Calu3 (cell line): Measurements from ENCODE around the gene ZBTB16. TPM values are rescaled to one million over a fixed set of nuclear protein-coding genes. Genes with fewer than 3 reads are reported as not detected.

Source experiments
- BruUV-seq: library from RNA; stranded (reverse); fragments of 400-500 nt; replicated peaks from 2 replicates; lab custom pipeline; 2021; lab: Mats Ljungman, UMichigan
- CTCF ChIA-PET: fragments of 300-600 bp; sonication (Branson Sonifier 250); formaldehyde crosslinking; loops from one replicate; lab custom pipeline; 2022; ENCODE audit warnings: antibody characterized with exemption; lab: Charles Lee
- DNase-seq: peaks from one replicate; pipeline ENCODE4 v3.0.0; 2022
- H3K27ac Mint-ChIP-seq: one replicate; pipeline ENCODE4 v1.8.0; 2022; ENCODE audit warnings: mixed read lengths; ENCODE audit not compliant: unreplicated experiment
- H3K27me3 Mint-ChIP-seq: one replicate; pipeline ENCODE4 v1.8.0; 2022; ENCODE audit warnings: mixed read lengths; ENCODE audit not compliant: unreplicated experiment
- H3K36me3 Mint-ChIP-seq: one replicate; pipeline ENCODE4 v1.8.0; 2022; ENCODE audit warnings: mild to moderate bottlenecking, moderate library complexity, mixed read lengths; ENCODE audit not compliant: insufficient read depth, unreplicated experiment
- H3K4me1 Mint-ChIP-seq: one replicate; pipeline ENCODE4 v1.8.0; 2022; ENCODE audit warnings: mild to moderate bottlenecking, low read depth, mixed read lengths; ENCODE audit not compliant: unreplicated experiment
- H3K4me3 Mint-ChIP-seq: one replicate; pipeline ENCODE4 v1.8.0; 2022; ENCODE audit warnings: mild to moderate bottlenecking, low read depth, moderate library complexity, mixed read lengths; ENCODE audit not compliant: unreplicated experiment
- H3K9me3 Mint-ChIP-seq: one replicate; pipeline ENCODE4 v1.8.0; 2022; ENCODE audit warnings: low read depth, mixed read lengths; ENCODE audit not compliant: unreplicated experiment
- CTCF ChIP-seq: fragments of 200-600 bp; IDR thresholded peaks from one replicate; pipeline ENCODE4 v1.8.0; 2022; ENCODE audit warnings: antibody characterized with exemption; ENCODE audit not compliant: unreplicated experiment
- intact Hi-C: fragments of 100-400 bp; cut with micrococcal nuclease; formaldehyde crosslinking; loops from one replicate; pipeline ENCODE4 v1.10.0; 2022; ENCODE audit not compliant: unreplicated experiment
- total RNA-seq: library from RNA; stranded (reverse); gene quantifications from 2 replicates; pipeline ENCODE4 v1.2.3, GENCODE V29; 2022

Gene ZBTB16
- total RNA-seq, 1 experiment from 2014 or later, result not detected

- DNase-seq, result no peak
- intact Hi-C loops, result loop anchor here (5.0 kb wide), 1 partner anchor 142 kb away; no protein-coding TSS in a partner anchor
- no TSS peak for BruUV-seq
- CTCF ChIA-PET, result no interaction called here
- H3K9me3 Mint-ChIP-seq, result no peaks in the 10 kb centered on the region
- no peaks in the 10 kb centered on the region for H3K36me3 Mint-ChIP-seq
- peaks cover 74% of the 10 kb centered on the region for H3K27me3 Mint-ChIP-seq
- no peak overlapping the region for H3K4me3 Mint-ChIP-seq
- H3K4me1 Mint-ChIP-seq, result no peaks in the 10 kb centered on the region
- no peak overlapping the region for H3K27ac Mint-ChIP-seq
- TF ChIP-seq CTCF, result no peak
These were observed 24.6 kb upstream of the ZBTB16 start for GRCh38 chr11:114034956-114035355.

- intact Hi-C loops, result loop anchor here (2.0 to 5.0 kb wide), 2 partner anchors 141 to 227 kb away; no protein-coding TSS in a partner anchor
- CTCF ChIA-PET, result no interaction called here
- peak; percentile 69 for DNase-seq
- H3K9me3 Mint-ChIP-seq, result no peaks in the 10 kb centered on the region
- H3K4me1 Mint-ChIP-seq, result no peaks in the 10 kb centered on the region
- no peaks in the 10 kb centered on the region for H3K36me3 Mint-ChIP-seq
- peaks cover 60% of the 10 kb centered on the region for H3K27me3 Mint-ChIP-seq
- no peak overlapping the region for H3K27ac Mint-ChIP-seq
- no TSS peak for BruUV-seq
- peak; percentile 26 for TF ChIP-seq CTCF
- peak overlapping the region; percentile 55 for H3K4me3 Mint-ChIP-seq
These were observed 23.2 kb upstream of the ZBTB16 start for GRCh38 chr11:114036147-114036811.

- Mint-ChIP-seq H3K9me3 (no peaks in the 10 kb centered on the region), H3K27me3 (peaks cover 54% of the 10 kb centered on the region), H3K27ac (no peak overlapping the region), H3K36me3 (no peaks in the 10 kb centered on the region), H3K4me1 (no peaks in the 10 kb centered on the region), H3K4me3 (no peak overlapping the region)
- TF ChIP-seq CTCF, result no peak
- DNase-seq, result no peak
- intact Hi-C loops, result loop anchor here (2.0 to 5.0 kb wide), 2 partner anchors 140 to 226 kb away; no protein-coding TSS in a partner anchor
- CTCF ChIA-PET, result no interaction called here
- no TSS peak for BruUV-seq
These were observed 22.6 kb upstream of the ZBTB16 start for GRCh38 chr11:114036958-114037357.

- H3K9me3 Mint-ChIP-seq, result no peaks in the 10 kb centered on the region
- TF ChIP-seq CTCF, result no peak
- H3K27me3 Mint-ChIP-seq, result peaks cover 41% of the 10 kb centered on the region
- H3K36me3 Mint-ChIP-seq, result no peaks in the 10 kb centered on the region
- no peaks in the 10 kb centered on the region for H3K4me1 Mint-ChIP-seq
- DNase-seq, result no peak
- intact Hi-C loops, result loop anchor here (5.0 kb wide), 1 partner anchor 138 kb away; no protein-coding TSS in a partner anchor
- no peak overlapping the region for H3K4me3 Mint-ChIP-seq
- no peak overlapping the region for H3K27ac Mint-ChIP-seq
- CTCF ChIA-PET, result no interaction called here
- no TSS peak for BruUV-seq
These were observed 20.0 kb upstream of the ZBTB16 start for GRCh38 chr11:114039551-114039950.
